LHCN-M2 (cell line): ENCODE measurements around the gene TCF4. TPM values are rescaled to one million over a fixed set of nuclear protein-coding genes. Genes with fewer than 3 reads are reported as not detected.

Experiments used
- DNase-seq: peaks from one replicate; pipeline ENCODE4 v3.0.0-alpha.2; 2012; ENCODE audit warnings: low read depth
- total RNA-seq: library from RNA; depleted of rRNA; stranded (reverse); fragments of >200 nt; gene quantifications from 2 replicates; pipeline ENCODE4 v1.2.3, GENCODE V29; 2014

TCF4 gene
- total RNA-seq, 1 experiment from 2014 or later = 33.0 TPM

- DNase-seq = peak; percentile 26
Measured at GRCh38 chr18:55585920-55586561, 2.0 kb downstream of the TCF4 start.

GRCh38 chr18:55585065-55585919, 2.7 kb downstream of the TCF4 start:
- DNase-seq = no peak

DNA sequence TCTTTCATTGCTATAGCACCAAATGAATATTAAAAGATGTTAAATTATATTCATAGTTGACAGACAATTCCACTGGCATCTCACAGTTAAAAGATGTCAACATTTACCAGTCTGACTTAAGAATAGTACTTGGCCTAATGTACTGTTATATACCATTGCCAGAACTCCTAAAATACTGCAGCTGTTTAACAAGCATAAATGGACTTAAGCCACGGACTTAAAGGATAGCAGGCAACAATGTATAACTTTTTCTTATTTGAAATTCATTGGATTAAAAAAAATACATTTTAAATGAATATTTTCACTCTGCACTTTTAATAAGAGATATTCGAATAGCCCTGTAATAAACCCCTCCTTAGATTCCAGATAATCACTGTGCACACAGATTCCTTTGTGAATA, 3.8 kb downstream of the TCF4 start:
- no peak for DNase-seq

DNA sequence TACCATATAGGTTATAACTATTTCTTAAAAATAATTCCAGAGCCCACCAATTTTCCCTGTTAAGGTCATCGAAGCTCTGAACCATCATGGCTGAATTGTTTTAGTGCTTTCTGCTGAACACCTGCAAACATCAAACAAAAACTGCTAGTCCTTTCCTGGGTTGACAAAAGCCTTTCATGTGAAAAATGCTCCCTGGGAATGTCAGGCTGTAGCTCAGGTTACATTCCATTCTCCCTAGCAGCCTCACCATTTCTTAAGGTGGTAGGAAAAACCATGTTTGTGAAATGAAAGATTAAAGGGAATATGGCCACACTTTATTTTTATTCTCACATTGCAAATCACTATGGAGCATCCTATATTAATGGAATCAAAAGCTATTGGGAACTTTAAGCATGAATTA, 5.7 kb downstream of the TCF4 start:
- DNase-seq = no peak

GRCh38 chr18:55579501-55580270, 8.3 kb downstream of the TCF4 start:
- DNase-seq = no peak

GRCh38 chr18:55577812-55578539, 10.0 kb downstream of the TCF4 start:
- peak; percentile 67 for DNase-seq

DNA sequence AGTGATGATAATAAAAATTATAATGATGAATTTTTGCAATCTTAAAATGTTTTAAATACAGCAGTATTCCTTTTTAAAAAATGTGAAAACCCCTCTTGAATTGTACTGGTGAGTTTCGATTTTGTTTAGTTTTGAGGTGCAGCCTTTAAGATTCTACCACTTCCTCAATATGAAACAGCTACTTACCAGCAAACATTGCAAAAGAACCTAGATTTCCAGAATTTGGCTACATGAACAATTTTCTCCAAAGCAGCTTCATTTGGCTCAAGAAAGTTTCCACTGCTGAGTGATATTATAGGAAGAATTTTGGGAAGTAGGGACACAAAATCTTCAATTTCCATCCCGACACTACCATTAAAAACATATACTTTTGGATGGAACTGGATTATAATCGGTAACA, 12.0 kb downstream of the TCF4 start:
- DNase-seq = no peak

GRCh38 chr18:55575066-55575465, 12.9 kb downstream of the TCF4 start:
- no peak for DNase-seq

DNA sequence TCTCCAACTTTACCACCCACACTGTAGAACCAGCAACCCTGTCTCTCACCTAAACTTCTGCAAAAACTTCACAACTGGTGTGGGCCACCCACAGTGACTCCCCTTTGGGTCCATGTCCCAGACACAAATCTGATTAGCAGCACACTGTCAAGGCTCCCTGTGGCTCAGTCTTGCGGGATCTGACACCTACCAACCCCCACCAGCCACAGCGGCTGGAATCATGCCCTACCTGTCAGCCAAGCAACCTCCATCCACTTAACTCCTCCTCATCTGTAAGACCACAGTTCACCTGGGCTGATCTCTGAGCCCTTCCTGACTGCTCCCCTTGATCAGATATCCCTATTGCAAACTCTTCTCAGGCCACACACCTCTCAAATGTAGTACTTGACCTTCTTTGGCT, 14.6 kb downstream of the TCF4 start:
- DNase-seq = no peak

- DNase-seq = no peak
Measured at GRCh38 chr18:55570966-55571365, 17.0 kb downstream of the TCF4 start.

DNA sequence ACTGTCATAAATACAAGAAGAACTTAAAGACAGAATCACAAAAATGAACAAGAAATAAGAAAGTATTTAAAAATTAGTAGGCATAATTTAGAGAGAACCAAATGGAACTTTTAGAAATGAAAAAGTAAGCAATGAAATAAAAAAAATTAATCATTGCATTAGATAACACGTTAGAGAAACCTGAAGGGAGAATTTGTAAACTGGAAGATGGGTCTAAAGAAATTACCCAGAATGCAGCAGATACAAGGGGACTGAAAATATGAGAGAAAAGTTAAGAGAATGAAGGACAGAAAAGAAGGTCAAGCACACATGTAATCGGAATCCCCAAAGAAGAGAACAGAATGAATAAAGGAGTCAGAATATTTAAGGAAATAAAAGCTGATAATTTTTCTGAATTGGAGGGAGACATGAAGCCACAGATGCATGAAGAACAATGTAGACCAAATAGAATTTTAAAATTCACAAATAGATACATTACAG, 21.5 kb downstream of the TCF4 start:
- DNase-seq = no peak

DNA sequence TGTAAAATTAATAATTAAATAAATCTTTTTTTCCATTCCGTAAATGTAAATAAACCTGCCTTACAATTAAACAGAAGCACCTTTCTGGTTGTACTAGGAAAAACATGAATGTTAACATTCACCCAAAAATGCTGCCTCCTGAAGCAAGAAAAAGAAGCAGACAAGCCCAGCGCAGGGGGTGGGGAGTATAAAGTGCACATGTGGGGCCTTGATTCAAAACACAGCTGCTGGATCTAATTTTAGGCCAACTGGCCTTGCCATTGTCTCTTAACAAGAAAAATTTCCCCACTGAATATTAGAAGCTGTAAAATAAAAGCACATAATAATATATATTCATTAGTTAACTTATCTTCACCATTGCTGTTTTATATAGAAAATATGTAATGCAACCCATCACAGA, 28.3 kb downstream of the TCF4 start:
- DNase-seq = peak; percentile 26

DNA sequence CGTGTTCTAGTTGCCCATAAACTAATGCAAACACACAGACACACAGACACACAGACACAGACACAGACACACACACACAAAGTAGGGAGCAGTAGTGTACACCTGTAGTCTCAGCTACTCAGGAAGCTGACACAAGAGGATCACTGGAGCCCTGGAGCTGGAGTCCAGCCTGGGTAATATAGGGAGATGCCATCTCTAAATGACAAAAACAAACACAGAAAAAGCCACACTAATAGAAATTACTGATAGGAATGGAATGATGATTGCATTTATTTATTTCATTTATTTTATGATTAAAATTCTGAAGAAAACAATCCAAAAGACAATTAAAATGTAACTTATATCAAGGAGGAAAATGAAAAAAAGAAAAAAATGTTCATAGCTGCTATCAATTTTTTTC, 30.8 kb downstream of the TCF4 start:
- no peak for DNase-seq

DNA sequence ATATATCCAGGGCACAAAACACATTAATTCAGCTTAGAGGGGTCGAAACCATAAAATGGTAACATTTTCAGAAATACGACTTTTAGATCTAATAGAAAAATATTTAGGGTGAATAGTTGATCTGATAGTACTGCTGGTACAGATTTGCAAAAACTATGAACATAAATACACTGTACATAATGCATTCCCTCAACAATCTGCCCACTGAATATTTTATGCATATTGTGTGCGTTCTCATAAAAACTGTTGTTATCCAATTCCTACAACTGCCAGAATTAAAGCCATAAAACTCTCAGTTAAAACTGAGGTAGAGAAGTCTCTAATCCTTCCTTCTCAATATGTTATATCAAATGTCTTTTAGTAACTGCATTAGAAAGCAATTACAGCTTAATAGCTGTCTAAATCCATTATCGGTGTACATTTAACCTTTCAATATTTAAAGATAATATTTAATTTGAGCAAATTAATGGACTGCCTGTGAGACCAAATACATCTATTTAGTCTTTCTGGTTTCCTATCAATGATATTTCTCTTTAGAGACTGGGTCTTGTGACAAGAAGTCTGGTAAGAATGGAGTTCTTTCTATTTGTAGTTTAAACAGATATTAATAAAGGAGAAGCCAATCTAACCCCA, 32.5 kb downstream of the TCF4 start:
- DNase-seq = no peak

DNA sequence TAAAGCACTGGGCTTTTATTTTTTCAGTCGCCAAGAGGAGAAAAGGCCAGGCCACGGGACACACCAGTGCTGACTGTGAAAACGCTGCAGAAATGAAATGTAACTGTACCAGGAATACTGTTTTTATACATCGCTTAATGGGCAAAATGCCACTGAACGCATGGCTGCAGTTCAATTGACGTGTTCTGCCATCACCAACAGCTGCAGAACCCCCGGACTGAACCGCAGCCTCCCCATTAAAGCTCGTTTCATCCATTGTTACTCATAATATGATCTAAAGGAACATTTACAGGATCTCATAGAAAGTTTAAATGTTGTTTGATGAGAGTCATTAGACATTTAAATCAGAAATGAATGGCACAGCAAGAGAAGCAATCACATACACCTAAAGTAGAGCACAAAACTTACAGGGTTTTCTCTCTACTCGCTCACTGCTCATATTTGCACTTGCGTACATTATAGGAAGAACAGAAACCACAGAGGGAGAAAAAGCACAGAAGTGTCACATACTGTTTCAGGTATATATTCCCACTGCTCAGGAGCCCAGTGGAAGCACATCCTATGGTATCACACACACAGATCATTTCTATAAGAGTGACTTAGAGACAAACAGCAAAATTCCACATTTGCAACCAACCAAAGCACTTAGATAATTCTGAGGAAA, 35.3 kb downstream of the TCF4 start:
- DNase-seq = peak; percentile 92

GRCh38 chr18:55551227-55551626, 36.8 kb downstream of the TCF4 start:
- DNase-seq = no peak

DNA sequence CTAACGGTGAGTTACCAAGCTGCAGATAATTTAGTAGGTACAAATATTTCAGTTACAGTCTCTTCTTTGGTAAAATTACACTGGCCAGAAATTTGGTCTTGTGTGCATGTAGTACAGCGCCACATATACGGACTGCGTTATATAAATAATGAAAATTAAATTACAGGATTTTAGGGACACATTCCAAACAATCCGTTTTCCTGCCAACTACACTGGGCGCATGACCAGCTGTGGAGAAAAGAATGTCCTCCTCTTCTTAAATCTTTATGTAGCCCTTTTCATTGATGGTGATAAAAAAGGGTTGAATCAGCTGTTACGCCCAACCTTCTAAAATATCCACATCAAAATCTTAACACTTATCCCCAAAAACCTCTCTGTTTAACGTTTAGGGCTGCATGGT, 37.5 kb downstream of the TCF4 start:
- DNase-seq = no peak

DNA sequence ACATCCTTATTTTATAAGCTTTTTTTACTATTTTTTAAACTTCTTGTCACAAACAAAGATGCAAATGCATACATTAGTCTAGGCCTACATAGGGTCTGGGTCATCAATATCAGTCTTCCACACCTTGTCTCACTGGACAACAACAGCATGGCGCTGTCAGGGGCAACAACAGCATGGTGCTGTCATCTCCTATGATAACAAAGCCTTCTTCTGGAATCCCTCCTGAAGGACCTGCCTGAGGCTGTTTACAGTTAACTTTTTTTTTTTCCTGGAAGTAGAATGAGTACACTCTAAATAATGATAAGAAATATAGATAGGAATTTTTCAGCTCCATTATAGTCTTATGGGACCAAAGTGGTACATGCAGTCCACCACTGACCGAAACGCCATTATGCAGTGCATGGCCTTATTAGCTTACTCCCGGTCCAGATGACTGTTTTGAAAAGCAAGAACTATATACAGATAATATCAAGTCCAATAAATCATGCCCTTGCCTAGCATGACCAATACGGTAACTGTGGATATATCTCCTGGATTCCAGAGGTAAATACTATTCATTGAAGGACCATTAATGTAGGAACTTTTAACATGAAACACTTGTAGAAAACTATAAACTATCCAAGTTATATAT, 38.4 kb downstream of the TCF4 start:
- no peak for DNase-seq

- no peak for DNase-seq
Measured at GRCh38 chr18:55547705-55548056, 40.3 kb downstream of the TCF4 start.
